HG02970 (cell line): Measurements from ENCODE around the gene SLC18A3.

Experiments
- ATAC-seq: cut with Tn5 transposase; IDR thresholded peaks from one replicate; pipeline ENCODE4 v1.9.1; 2021; ENCODE audit warnings: mild to moderate bottlenecking, moderate library complexity, moderate number of reproducible peaks; ENCODE audit not compliant: unreplicated experiment, low FRiP score

The SLC18A3 gene

DNA sequence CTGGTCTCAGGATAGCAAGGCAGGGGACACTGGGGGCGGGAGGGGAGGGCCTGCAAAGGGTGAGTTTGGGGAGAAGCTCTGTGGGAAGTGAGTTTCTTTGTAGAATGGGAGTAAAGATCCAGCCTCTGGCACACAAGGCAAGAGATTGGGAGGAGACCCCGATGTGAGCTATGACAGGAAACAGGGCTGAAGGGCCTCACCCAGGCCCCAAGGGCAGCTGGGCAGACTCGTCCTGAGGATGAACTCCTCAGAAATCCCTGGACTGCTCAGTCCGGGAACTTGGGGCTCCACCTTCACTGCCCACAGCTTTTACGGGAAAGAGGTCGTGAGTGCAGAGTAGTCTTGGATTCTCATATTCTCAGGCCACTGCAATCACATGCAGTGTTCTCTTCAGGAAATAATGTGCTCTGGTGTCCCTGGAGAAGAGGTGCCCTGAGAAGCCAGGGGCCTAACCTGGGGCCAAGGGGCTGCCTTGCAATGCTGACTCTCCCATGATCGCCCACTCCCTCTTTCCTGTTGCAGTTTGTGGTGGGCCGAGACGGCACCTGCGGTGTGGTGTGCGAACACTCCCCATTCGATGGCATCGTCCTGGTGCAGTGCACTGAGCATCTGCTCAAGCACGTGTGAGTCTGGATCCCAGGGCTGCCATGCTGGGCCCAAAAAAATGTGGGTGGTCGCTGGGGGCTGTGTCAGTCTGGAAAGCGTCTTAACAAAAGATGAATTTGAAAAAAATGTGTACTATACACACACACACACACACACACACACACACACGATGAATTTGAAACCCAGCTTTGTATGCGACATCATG lies 38.1 kb downstream of the SLC18A3 start:
- no peak for ATAC-seq

DNA sequence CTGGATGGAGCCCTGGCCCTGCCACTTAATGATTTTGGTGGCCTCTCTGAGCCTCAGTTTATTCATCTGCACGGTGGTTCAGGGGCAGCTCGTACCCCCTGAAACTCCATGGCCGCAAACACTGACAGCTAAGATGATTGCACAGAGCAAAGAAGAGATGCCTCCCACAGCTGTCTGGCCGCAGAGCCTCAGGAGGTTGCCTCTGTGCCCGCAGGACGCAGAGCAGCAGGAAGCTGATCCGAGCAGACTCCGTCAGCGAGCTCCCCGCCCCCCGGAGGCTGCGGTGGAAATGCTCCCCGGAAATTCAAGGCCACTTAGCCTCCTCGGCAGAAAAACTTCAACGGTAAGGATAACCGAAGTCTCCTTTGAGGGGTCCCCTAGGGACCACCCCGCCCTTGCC lies 39.2 kb downstream of the SLC18A3 start:
- ATAC-seq = no peak

DNA sequence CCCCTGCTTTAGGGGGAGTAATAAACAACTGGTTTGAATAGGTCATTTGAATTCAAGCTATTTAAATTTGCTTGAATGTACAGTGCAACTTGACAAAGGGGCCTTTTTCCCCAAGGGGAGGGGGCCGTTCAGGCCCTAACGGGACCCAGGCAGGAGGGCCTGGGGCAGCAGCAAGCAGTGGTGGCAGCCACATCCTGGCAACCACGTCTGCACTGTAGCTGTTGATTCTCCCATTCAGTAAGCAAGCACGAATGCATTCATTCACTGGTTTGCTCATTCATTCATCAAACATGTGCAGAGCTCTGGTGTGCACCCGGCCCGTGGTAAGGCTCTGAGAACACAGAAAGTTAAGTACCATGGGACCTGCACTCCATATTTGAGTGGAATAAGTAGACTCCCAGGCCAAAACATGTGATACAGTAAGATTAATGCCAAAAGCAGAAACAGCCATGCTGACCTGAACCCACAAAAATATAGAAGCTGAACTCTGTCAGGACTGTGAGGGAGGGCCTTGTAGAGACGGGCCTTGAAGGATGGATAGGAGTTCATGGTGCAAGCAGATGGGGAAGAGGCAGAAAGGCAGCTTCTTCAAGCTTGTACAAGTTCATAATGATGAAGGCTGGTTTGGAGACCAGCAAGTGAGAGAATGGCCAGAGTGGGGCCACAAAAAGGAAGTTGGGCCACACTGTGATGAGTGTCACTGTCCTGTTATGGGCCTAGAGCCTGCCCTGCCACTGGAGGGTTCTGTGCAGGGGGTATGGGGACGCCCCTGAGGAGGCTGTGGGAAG lies 40.0 kb downstream of the SLC18A3 start:
- ATAC-seq = no peak

DNA sequence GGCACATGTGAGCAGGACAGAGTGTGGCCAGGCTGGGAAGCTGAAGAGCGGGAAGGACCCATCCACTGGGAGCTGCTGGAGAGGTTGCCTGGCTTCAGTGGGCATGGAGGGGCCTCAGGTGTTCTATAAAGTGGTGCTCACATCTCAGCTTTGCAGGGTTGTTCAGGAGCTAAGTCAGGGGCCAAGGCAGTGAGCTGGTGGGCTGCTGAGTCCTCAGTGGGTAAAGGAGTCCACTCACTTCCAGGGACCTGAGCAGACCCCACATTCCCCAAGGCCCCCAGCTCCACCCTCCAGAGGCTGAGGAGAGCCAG lies 40.6 kb downstream of the SLC18A3 start:
- no peak for ATAC-seq

DNA sequence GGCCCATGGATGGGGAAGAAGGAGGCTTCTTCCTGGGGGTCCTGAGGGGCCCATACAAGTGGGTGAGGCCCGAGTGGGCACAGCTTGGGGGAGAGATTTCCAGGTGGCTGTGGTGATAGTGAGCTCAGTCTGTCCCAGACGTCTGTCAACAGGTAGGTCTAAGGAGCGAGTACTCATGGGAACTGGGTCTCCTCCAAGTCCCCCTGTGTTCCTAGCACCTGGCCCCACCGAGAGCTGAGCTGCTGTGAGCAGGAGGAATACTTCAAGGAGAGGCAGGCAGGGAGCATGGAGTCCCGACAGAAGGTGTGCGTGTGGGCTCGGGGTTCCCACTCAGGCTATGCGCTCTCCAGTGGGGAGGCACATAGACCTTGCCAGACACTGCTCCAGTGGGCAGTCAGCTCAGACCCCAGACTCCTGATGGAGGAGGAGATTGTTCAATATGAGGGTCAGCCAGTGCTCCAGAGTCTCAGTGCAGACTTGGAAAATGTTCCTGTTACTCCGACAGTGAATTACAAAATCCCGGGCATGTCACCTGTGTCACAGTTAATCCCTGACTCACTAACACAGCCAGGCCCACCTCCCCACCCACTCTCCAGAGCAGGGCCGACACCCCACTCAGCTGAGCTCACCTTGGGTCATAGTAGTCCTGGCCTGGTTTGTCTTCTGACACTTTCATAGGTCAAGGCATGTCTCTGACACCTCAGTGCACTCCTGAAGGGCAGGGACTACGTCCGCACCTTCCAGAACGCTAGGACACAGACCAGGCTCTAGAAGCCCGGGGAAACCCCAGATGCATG lies 41.1 kb downstream of the SLC18A3 start:
- ATAC-seq = no peak

DNA sequence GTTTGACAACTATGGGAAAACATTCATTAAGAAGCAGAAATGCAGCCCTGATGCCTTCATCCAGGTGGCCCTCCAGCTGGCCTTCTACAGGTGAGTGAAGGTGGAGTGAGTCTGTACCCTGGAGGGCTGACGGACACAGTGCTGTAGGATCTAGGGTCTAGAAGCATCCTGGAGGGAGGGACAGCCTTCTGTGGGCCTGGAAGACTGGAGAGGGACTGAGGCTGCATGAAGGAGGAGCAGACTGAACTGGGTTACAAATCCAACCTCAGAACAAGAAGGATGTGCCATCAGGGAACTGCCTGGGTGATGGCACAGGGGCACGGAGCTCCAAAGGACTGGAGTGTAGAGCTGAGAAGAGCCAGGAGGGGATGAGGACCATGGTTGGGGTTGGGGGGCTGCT lies 41.8 kb downstream of the SLC18A3 start:
- ATAC-seq = no peak

DNA sequence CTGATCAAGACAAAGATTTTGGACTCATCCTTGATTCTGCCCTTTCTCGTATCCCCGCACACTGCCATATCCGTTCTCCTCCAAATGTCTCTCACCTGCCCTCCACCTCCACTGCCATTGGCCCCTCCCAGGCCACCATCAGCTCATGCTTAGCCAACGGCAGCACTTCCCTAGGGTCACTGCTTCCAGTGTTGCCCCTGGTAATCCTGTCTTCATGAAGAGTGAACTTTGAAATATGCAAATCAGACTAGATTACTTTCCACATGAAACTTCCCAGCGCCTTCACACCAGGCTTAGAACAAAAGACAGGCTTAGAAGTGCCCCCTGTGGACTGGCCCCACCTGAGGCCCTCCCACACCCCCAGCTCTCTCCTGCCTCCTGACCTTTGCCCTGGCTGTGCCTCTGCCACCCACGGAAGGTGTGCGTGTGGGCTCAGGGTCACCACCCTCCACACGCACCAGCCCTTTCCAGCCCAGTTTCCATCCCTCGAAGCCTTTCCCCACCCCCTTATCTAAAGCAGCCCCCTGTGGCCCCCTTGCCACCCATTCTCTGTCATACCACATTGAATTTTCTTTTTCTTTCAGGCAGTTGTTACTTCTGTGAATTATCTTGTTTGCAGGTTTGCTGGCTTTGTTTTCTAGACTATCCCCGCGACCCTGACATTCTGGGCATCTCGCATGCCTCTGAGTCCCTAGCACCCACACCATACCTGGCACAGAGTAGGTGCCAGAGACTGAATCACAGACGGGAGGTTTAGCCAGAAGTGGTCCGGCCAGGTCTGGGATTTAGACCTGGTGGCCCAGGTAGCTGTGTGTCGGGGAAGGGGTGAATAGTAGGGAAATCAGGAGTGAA lies 42.5 kb downstream of the SLC18A3 start:
- no peak for ATAC-seq

DNA sequence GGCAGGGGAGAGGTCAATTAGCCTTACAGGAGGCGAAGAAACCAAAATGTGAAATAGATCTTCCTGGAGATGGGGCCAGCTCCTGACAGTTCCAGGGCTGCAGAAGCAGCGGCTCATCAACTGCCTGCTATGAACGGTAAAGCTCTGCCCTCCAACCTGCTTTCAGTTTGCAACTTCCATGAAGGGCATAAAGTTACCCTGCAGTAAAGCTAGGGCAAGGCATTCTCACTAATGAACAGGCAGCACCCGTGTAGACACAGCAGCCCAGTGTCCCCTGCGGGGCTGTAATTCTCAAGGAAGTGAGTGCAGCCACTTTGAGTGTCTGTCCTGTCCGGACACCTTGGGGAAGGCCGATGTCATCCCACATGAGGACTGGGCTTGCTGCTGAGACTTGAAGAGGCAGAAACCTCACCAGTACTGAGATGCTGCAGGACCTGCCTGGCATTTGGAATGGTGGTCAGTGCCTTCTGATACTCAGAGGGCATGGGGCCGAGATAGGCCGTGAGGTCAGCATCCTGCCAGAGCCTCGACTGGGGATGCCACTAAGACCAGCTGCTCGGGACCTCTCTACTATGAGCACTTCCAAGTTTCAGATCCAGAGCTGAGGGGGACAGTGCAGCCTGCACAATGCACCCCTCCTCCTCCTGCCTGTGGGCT lies 43.3 kb downstream of the SLC18A3 start:
- ATAC-seq = no peak

DNA sequence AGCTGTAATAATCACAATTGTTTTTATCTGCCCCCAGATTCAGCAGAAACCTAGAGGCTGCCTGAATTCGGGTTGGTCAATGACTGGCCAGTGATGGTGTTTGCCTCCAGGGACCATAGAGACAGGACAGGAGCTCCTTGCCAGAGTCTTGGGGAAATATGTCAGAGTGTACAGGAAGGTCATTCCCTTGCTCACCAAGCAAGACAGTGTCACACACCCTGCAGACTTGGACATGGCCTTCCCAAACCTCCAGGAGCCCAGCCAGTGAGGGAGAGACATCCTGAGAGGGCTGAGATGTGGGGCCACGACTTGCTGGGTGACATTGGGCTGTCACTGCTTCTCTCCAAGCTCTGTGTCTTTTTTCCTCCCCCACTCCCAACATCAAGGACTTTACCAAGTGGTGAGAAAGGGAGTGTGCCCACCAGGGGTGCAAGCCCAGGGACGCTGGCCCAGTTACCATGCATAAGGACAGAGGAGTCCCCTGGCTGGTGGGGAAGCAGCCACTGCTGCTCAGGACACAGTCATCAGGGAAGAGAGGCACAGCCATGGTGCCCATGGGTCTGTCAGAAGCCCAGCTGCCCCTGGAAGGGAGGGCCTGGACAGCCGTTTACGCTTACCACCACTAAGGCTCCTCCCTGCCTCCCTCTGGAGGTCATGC lies 44.1 kb downstream of the SLC18A3 start:
- no peak for ATAC-seq

DNA sequence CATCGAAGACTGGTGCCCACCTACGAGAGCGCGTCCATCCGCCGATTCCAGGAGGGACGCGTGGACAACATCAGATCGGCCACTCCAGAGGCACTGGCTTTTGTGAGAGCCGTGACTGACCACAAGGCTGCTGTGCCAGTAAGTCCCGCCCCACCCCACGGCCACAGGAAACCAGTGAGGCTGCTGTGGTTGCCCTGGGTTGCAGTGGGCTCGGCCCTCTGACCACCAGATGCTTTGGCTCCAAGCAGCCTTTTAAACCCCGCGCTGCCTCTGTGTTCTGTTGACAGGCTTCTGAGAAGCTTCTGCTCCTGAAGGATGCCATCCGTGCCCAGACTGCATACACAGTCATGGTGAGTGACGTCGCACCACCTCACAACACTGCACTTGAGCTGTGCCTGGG lies 45.0 kb downstream of the SLC18A3 start:
- no peak for ATAC-seq

DNA sequence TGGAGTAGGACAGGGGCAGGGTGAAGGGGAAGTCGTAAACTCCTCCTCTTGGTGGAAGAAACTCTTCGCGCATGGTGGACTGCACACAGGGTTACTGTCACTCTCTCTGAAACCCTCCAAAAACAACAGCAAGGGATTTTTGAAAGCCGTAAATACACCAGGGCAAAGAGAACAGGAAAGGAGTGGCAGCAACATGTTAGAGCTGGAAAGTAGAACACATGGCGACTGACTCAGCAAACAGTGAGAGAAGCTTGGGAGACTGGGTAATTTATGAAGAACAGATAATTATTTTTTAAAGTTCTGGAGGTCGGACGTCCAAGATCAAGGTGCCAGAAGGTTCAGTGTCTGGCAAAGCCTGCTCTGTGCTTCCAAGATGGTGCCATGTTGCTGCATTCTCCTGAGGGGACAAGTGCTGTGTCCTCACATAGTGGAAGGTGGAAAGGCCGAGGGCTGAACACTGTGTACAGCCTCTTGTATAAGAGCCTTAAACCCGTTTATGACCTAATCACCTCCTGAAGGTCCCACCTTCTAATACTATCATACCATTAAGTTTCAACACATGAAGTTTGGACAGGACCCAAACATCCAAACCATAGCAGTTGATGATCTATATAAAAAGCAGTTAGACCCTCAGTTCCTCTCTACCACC lies 46.9 kb downstream of the SLC18A3 start:
- no peak for ATAC-seq

DNA sequence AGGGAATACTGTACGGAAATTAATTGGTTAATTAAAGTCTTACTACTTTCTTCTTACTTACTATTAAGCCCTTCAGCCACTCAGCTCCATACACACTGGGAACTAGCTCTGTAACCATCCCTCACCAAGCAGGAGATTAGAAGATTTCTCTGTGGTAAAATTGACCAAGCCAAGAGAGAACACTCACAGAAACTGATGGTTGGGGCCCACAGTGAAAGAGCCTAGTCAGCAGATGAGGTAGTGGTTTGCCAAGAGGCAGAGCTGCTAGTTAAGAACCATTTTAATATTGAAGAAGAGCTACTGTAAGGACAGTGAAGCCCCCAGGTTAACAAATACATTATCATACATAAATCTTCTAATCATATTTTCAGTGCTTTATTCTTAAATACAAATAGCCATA lies 47.5 kb downstream of the SLC18A3 start:
- ATAC-seq = no peak

DNA sequence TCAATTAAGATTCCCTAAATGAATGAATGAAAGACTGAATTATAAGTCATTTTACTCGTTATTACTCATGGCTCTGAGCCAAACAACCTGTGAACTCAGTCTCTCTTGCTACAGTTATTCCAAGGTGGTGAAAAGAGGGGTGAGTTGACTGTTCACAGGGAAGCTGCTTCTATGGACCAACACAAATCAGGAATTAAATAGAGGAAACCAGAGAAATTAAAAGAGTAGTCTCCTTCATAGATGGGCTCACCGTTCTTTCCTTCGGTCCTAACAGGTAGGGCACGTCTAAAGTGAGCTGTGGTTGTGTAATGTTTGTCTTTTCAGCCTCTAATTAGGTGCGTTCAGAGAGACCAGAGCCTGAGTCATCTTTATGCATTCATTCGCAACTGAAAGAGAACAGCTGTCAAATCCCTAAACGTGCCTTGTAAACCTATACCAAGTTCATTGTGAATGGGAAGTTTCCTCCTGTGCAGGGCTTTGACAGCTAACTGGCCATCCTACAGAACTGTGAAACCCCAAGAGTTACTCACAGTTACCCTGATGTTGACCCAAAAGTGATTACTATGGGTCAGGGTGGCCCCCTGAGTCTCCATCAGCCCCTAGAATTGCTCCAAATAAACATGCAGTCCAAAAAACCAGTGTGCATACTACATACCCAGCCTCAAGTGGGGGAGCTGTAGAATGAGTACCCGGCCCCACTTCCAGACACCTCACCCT lies 51.2 kb downstream of the SLC18A3 start:
- no peak for ATAC-seq
